K562 (cell line): Measurements from ENCODE around the gene AHCYL2. TPM values are rescaled to one million over a fixed set of nuclear protein-coding genes. Genes with fewer than 3 reads are reported as not detected.
A peak's percentile ranks its signal among the peaks of the same experiment; 100 is the strongest.

Experiments
- ATF7 ChIP-seq: fragments of 450-650 bp; IDR thresholded peaks from 2 replicates; pipeline ENCODE4 v1.7.1; 2014; ENCODE audit warnings: mild to moderate bottlenecking, moderate library complexity
- BACH1 ChIP-seq: fragments of 200-800 bp; sonication (Bioruptor generic); IDR thresholded peaks from 2 replicates; pipeline ENCODE4 v1.6.1; 2016; ENCODE audit warnings: missing genetic modification characterization, missing compliant biosample characterization
- BRF1 ChIP-seq: IDR thresholded peaks from 3 replicates; pipeline ENCODE4 v1.6.1; 2011; ENCODE audit warnings: borderline replicate concordance, mild to moderate bottlenecking; ENCODE audit not compliant: insufficient read length; ENCODE audit errors: extremely low read depth
- CHCHD3 ChIP-seq: fragments of 250-450 bp; sonication (Bioruptor Pico); IDR thresholded peaks from 2 replicates; pipeline ENCODE4 v2.1.2; 2022; ENCODE audit warnings: mild to moderate bottlenecking
- ESRRB ChIP-seq: fragments of 250-450 bp; sonication (Bioruptor Pico); IDR thresholded peaks from 2 replicates; pipeline ENCODE4 v1.5.0; 2020; ENCODE audit warnings: mild to moderate bottlenecking, moderate library complexity, borderline replicate concordance
- HMBOX1 ChIP-seq: sonication (generic); IDR thresholded peaks from 2 replicates; pipeline ENCODE4 v1.6.1; 2016
- KAT2B ChIP-seq: IDR thresholded peaks from one replicate; pipeline ENCODE4 v1.6.1; 2012; ENCODE audit warnings: low read depth, mild to moderate bottlenecking, control low read depth, inconsistent platforms, low read length, moderate library complexity
- LEF1 ChIP-seq: fragments of 450-650 bp; IDR thresholded peaks from 2 replicates; pipeline ENCODE4 v1.6.1; 2016; ENCODE audit warnings: mild to moderate bottlenecking
- MAFG ChIP-seq: fragments of 450-650 bp; conservative IDR thresholded peaks from 2 replicates; pipeline ENCODE4 v1.6.1; 2016; ENCODE audit warnings: missing genetic modification characterization, missing compliant biosample characterization
- MCM5 ChIP-seq: fragments of 450-650 bp; IDR thresholded peaks from 2 replicates; pipeline ENCODE4 v1.6.1; 2016; ENCODE audit warnings: low read depth
- NEUROD1 ChIP-seq: fragments of 150-350 bp; IDR thresholded peaks from 2 replicates; pipeline ENCODE4 v1.6.1; 2014; ENCODE audit warnings: borderline replicate concordance, low read length, low read depth; ENCODE audit not compliant: partially characterized antibody
- OTX1 ChIP-seq: fragments of 450-650 bp; formaldehyde crosslinking; IDR thresholded peaks from 2 replicates; pipeline ENCODE4 v1.4.0; 2022; ENCODE audit warnings: mild to moderate bottlenecking
- RB1 ChIP-seq: fragments of 450-650 bp; IDR thresholded peaks from 2 replicates; pipeline ENCODE4 v1.6.1; 2017; ENCODE audit warnings: low read depth, mild to moderate bottlenecking
- RFX1 ChIP-seq: fragments of 450-650 bp; IDR thresholded peaks from 2 replicates; pipeline ENCODE4 v1.6.1; 2016; ENCODE audit warnings: mild to moderate bottlenecking, moderate library complexity
- UBTF ChIP-seq, 2 experiments: IDR thresholded peaks; 2 replicates each; pipeline ENCODE4 v1.6.1; 2012; ENCODE audit warnings: improper control_type of control experiment in 2 of 2, low read depth in 2 of 2, low read length in 2 of 2, borderline replicate concordance in 1 of 2
- ZBTB11 ChIP-seq, 3 experiments: fragments of 200-800 bp in 1 of 3; fragments of 250-450 bp in 1 of 3; fragments of 450-650 bp in 1 of 3; sonication (Bioruptor Pico) in 1 of 3; sonication (Bioruptor generic) in 1 of 3; formaldehyde crosslinking in 1 of 3; IDR thresholded peaks; 2 replicates each; pipeline versions ENCODE4 v1.6.1 to v1.8.0; 2016 to 2022; ENCODE audit warnings: mild to moderate bottlenecking in 2 of 3, missing genetic modification characterization in 2 of 3, missing compliant biosample characterization in 1 of 3, moderate library complexity in 1 of 3
- ZBTB7A ChIP-seq: IDR thresholded peaks from 2 replicates; pipeline ENCODE4 v1.6.1; 2011; ENCODE audit warnings: low read depth, mild to moderate bottlenecking, low read length, moderate library complexity, borderline replicate concordance; ENCODE audit not compliant: control insufficient read depth
- ZFPM2 ChIP-seq: fragments of 250-450 bp; sonication (Bioruptor Pico); IDR thresholded peaks from 2 replicates; pipeline ENCODE4 v1.5.1; 2022; ENCODE audit warnings: mild to moderate bottlenecking
- ZFX ChIP-seq: sonication (generic); formaldehyde crosslinking; IDR thresholded peaks from 2 replicates; pipeline ENCODE4 v1.8.0; 2022; ENCODE audit warnings: mild to moderate bottlenecking, missing genetic modification reagents, moderate library complexity
- ZNF121 ChIP-seq: sonication (generic); formaldehyde crosslinking; conservative IDR thresholded peaks from 2 replicates; pipeline ENCODE4 v1.8.0; 2022; ENCODE audit warnings: missing genetic modification reagents
- ZNF444 ChIP-seq: fragments of 250-450 bp; sonication (Bioruptor Pico); IDR thresholded peaks from 2 replicates; pipeline ENCODE4 v1.4.0; 2020; ENCODE audit warnings: mild to moderate bottlenecking, moderate library complexity
- ZNF766 ChIP-seq: fragments of 200-800 bp; sonication (Bioruptor generic); conservative IDR thresholded peaks from 2 replicates; pipeline ENCODE4 v1.6.1; 2016; ENCODE audit warnings: missing genetic modification characterization, missing compliant biosample characterization
- ZZZ3 ChIP-seq: fragments of 450-650 bp; IDR thresholded peaks from 2 replicates; pipeline ENCODE4 v1.6.1; 2016; ENCODE audit warnings: antibody characterized with exemption, mild to moderate bottlenecking, moderate library complexity
- polyA plus RNA-seq, 8 experiments: library from polyadenylated mRNA; depleted of rRNA in 4 of 8; stranded (reverse) in 5 of 8; unstranded in 3 of 8; fragments of >200 nt; fragmentation: Nextera tagmentation in 2 of 8; fragmentation: Illumina TruSeq in 1 of 8; extraction: Ambion mirVana in 2 of 8; extraction: Trizol in 1 of 8; gene quantifications; 2 replicates each; pipeline versions ENCODE4 v1.2.1 to v1.2.3, GENCODE V29; 2011 to 2014; ENCODE audit warnings: inconsistent platforms in 1 of 8, missing spikeins in 1 of 8
- total RNA-seq, 7 experiments: library from RNA; depleted of rRNA in 6 of 7; stranded (reverse); fragments of >200 nt in 6 of 7; fragmentation: Illumina TruSeq in 2 of 7; extraction: Trizol in 2 of 7; gene quantifications; 2 replicates each; pipeline versions ENCODE4 v1.2.1 to v1.2.3, GENCODE V29; 2011 to 2021; ENCODE audit warnings: low replicate concordance in 1 of 7

Gene AHCYL2
- total and polyA plus RNA-seq, 9 of the 15 experiments (the other 6 are each of a cell fraction or from before 2014, with no cell fraction given) = 0.93 to 10.5 (median 5.2) TPM

GRCh38 chr7:129376076-129376777, 151.4 kb downstream of the AHCYL2 start (continued):
- no peak for TF ChIP-seq ZBTB7A
- TF ChIP-seq ZNF766 (CRISPR knock-in tag) = peak; percentile 23; the same call in 1 of the 2 replicates
- no peak for TF ChIP-seq ESRRB (CRISPR knock-in tag)
- no peak for TF ChIP-seq UBTF (IDR thresholded peaks at IDR 0.05; ENCODE audit: borderline replicate concordance in 1 of 2, low read depth in 2 of 2, low read length in 2 of 2)
- TF ChIP-seq HMBOX1 = peak; percentile 65; the same call in 1 of the 2 replicates
- no peak for TF ChIP-seq CHCHD3 (CRISPR knock-in tag)
- no peak for TF ChIP-seq LEF1
- no peak for TF ChIP-seq ATF7
- TF ChIP-seq ZNF444 (CRISPR knock-in tag) = no peak
- TF ChIP-seq MCM5 = no peak
- TF ChIP-seq ZZZ3 = no peak
- no peak for TF ChIP-seq OTX1 (CRISPR knock-in tag)
- TF ChIP-seq ZBTB11 (CRISPR knock-in tag; IDR thresholded peaks at IDR 0.05) = no peak
- no peak for TF ChIP-seq NEUROD1
- TF ChIP-seq ZNF121 (CRISPR knock-in tag) = no peak
- TF ChIP-seq RFX1 = no peak
- TF ChIP-seq MAFG (tag) = no peak
- TF ChIP-seq ZFPM2 (CRISPR knock-in tag) = no peak
- peak; percentile 53; the same call in 1 of the 2 replicates for TF ChIP-seq RB1
- TF ChIP-seq ZFX (CRISPR knock-in tag) = no peak
- no peak for TF ChIP-seq KAT2B
- TF ChIP-seq BACH1 (tag) = no peak
- TF ChIP-seq BRF1 = no peak
